Stimulated activated CD8-positive, alpha-beta memory T cell treated with anti-CD3 and anti-CD28 coated beads, Interleukin-12 subunit alpha, Interleukin-12 subunit beta, amount 100 ng/mL, for 24 hours (primary cell): Measurements from ENCODE around the gene XYLT1.

Source experiments
- DNase-seq: peaks from one replicate; pipeline ENCODE4 v3.0.0-alpha.2; 2020; ENCODE audit errors: extremely low read depth

Gene XYLT1

DNA sequence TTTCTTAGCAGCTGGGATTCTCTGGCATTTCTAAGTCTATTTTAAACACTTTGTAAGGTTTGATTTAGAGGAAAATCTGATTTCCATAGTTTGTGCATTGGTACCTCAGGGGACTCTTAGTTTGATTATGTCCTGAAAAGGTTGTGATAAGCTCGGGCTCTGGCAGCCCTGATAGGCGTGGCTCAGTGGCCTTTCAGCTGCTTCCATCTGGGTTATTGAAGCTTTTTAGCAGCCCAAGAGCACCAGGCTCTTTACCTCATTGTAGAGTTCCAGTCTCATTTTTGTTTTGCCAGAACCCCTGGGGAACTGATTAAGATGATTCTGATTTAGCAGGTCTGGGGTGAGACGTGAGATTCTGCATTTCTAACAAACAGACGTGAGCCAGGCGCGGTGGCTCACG is 412.3 kb downstream of the XYLT1 start:
- DNase-seq, result no peak

DNA sequence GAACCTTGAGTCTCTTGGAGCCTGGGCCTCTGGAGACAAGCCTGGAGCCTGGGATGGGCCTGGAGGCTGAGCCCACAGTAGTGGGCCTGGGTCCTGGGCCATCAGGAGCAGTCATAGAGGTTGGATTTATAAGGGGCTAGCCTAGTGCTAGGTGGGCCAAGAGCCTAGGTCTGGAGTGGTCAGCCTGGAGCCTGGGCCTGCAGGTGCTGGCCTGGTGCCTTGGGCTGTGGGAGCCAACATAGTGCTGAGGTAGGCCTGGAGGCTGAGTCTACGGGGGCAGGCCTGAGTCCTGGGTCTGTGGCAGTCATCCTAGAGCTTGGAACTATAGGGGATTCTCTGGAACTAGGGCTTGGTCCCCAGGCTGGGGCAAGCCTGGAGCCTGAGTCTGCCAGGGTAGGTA is 414.1 kb downstream of the XYLT1 start:
- no peak for DNase-seq

DNA sequence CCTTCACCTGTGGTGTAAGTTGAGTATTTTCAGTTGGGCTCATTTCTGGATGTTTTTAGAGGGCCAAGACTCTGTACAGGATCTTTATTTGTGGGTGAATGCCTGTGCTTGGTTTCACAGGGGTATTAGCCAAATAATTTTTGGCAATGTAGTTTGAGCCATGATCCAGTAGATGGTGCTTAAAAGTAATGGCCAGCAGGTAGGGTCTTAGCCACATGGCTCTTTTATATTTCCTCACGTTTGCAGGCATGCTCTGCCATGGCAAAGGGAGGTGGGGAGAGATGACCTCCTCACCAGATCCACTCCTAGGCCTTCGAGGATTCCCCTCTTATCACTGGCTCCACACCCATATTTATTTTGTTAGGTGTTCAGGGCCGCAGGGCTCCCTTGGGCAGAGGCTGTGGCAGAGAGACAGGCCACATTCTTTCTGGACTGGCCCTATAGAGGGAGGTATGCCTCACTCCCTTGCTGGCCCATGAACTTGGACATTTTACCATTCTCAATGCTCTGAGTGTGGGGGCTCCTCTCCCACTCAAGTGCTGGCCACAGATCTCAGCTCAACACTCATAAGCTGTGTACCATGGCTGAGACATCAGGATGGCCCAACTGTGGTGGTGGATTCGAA is 417.1 kb downstream of the XYLT1 start:
- DNase-seq, result no peak
